Measurements from ENCODE around the gene RIN1. TPM values are rescaled to one million over a fixed set of nuclear protein-coding genes. Genes with fewer than 3 reads are reported as not detected.

RIN1 gene
- polyA plus RNA-seq, 1 donor (not counting 4 experiments of a cell fraction or from before 2014, with no cell fraction given) = 10.6 TPM

DNA sequence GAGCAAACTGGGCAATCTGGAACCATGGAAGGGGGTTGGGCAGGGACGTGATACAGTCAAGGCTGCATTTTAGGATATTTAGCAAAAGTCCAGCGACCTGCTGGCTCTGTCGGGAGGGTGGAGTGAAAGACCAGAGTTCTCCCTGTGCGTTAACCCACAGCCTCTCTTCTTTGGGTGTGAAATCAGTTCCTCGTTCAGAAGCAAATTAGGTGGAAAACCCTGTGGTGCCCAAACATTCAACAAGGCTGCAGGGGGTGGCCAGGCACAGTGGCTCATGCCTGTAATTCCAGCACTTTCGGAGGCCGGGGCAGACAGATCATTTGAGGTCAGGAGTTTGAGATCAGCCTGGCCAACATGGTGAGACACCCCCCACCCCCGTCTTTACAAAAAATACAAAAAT is 38.6 kb downstream of the RIN1 start:
- H3K79me2 ChIP-seq (ENCODE audit: control insufficient read depth, insufficient read depth, low read length) = no peaks in the 10 kb centered on the region
- H2AFZ ChIP-seq (ENCODE audit: control insufficient read depth, low read length) = no peak overlapping the region
- no peak overlapping the region for H3K4me2 ChIP-seq (ENCODE audit: control insufficient read depth, extremely low read depth, insufficient read depth, low read depth, low read length)
- H3K36me3 ChIP-seq (ENCODE audit: control insufficient read depth in 2 of 2, extremely low read depth in 1 of 2, insufficient read depth in 2 of 2, low read length in 2 of 2) = no peaks in the 10 kb centered on the region
- H3K4me3 ChIP-seq (ENCODE audit: control insufficient read depth in 2 of 3, extremely low read depth in 1 of 3, insufficient read depth in 2 of 3, low read depth in 1 of 3, low read length in 3 of 3) = no peak overlapping the region
- H3K4me1 ChIP-seq (ENCODE audit: control insufficient read depth, extremely low read depth, insufficient read depth, low read length) = no peaks in the 10 kb centered on the region
- H4K20me1 ChIP-seq (ENCODE audit: control insufficient read depth, extremely low read depth, insufficient read depth, low read length) = no peaks in the 10 kb centered on the region
- H3K9ac ChIP-seq (ENCODE audit: control insufficient read depth, extremely low read depth, insufficient read depth, low read length) = no peak overlapping the region
- peaks cover 14% of the 10 kb centered on the region for H3K27me3 ChIP-seq (ENCODE audit: control insufficient read depth, extremely low read depth, insufficient read depth, low read length)
- no peak overlapping the region for H3K27ac ChIP-seq (ENCODE audit: control insufficient read depth, insufficient read depth, low read length)
- FAIRE-seq (no peak), DNase-seq (ENCODE audit: low read depth, low spot score) (no peak)
- dilution Hi-C loops (cut with MboI; ENCODE audit: extremely low pct_ligation_motif_present, low sequenced_read_pairs) = no loop called here
- no peaks in the 10 kb centered on the region for H3K9me3 ChIP-seq (ENCODE audit: control insufficient read depth, low read depth, low read length)
- no peak for TF ChIP-seq EZH2 (IDR thresholded peaks at IDR 0.05; ENCODE audit: low read length)
- TF ChIP-seq, protein P1, sequence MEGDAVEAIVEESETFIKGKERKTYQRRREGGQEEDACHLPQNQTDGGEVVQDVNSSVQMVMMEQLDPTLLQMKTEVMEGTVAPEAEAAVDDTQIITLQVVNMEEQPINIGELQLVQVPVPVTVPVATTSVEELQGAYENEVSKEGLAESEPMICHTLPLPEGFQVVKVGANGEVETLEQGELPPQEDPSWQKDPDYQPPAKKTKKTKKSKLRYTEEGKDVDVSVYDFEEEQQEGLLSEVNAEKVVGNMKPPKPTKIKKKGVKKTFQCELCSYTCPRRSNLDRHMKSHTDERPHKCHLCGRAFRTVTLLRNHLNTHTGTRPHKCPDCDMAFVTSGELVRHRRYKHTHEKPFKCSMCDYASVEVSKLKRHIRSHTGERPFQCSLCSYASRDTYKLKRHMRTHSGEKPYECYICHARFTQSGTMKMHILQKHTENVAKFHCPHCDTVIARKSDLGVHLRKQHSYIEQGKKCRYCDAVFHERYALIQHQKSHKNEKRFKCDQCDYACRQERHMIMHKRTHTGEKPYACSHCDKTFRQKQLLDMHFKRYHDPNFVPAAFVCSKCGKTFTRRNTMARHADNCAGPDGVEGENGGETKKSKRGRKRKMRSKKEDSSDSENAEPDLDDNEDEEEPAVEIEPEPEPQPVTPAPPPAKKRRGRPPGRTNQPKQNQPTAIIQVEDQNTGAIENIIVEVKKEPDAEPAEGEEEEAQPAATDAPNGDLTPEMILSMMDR (optimal IDR thresholded peaks at IDR 0.05 in 1 of 3, IDR thresholded peaks at IDR 0.05 in 1 of 3, conservative IDR thresholded peaks at IDR 0.05 in 1 of 3; ENCODE audit: extremely low read depth in 1 of 3, insufficient read depth in 2 of 3, low read length in 3 of 3) = no peak
- H3K9me1 ChIP-seq (ENCODE audit: control insufficient read depth, extremely low read depth, insufficient read depth, low read length) = no peaks in the 10 kb centered on the region

GRCh38 chr11:66294626-66295620 is 41.3 kb downstream of the RIN1 start:
- H4K20me1 ChIP-seq (ENCODE audit: control insufficient read depth, extremely low read depth, insufficient read depth, low read length) = no peaks in the 10 kb centered on the region
- H3K9me1 ChIP-seq (ENCODE audit: control insufficient read depth, extremely low read depth, insufficient read depth, low read length) = no peaks in the 10 kb centered on the region
- no peak for DNase-seq (ENCODE audit: low read depth, low spot score)
- no peak for TF ChIP-seq EZH2 (IDR thresholded peaks at IDR 0.05; ENCODE audit: low read length)
- TF ChIP-seq, protein P1 (optimal IDR thresholded peaks at IDR 0.05 in 1 of 3, IDR thresholded peaks at IDR 0.05 in 1 of 3, conservative IDR thresholded peaks at IDR 0.05 in 1 of 3; ENCODE audit: extremely low read depth in 1 of 3, insufficient read depth in 2 of 3, low read length in 3 of 3) = no peak
- no peak overlapping the region for H2AFZ ChIP-seq (ENCODE audit: control insufficient read depth, low read length)
- no peak overlapping the region for H3K27ac ChIP-seq (ENCODE audit: control insufficient read depth, insufficient read depth, low read length)
- no peaks in the 10 kb centered on the region for H3K36me3 ChIP-seq (ENCODE audit: control insufficient read depth in 2 of 2, extremely low read depth in 1 of 2, insufficient read depth in 2 of 2, low read length in 2 of 2)
- FAIRE-seq = no peak
- no peak overlapping the region for H3K4me2 ChIP-seq (ENCODE audit: control insufficient read depth, extremely low read depth, insufficient read depth, low read depth, low read length)
- H3K9ac ChIP-seq (ENCODE audit: control insufficient read depth, extremely low read depth, insufficient read depth, low read length) = no peak overlapping the region
- dilution Hi-C loops (cut with MboI; ENCODE audit: extremely low pct_ligation_motif_present, low sequenced_read_pairs) = no loop called here
- H3K9me3 ChIP-seq (ENCODE audit: control insufficient read depth, low read depth, low read length) = no peaks in the 10 kb centered on the region
- peaks cover 29% of the 10 kb centered on the region for H3K27me3 ChIP-seq (ENCODE audit: control insufficient read depth, extremely low read depth, insufficient read depth, low read length)
- no peak overlapping the region for H3K4me3 ChIP-seq (ENCODE audit: control insufficient read depth in 2 of 3, extremely low read depth in 1 of 3, insufficient read depth in 2 of 3, low read depth in 1 of 3, low read length in 3 of 3)
- no peaks in the 10 kb centered on the region for H3K79me2 ChIP-seq (ENCODE audit: control insufficient read depth, insufficient read depth, low read length)
- peaks cover 5% of the 10 kb centered on the region for H3K4me1 ChIP-seq (ENCODE audit: control insufficient read depth, extremely low read depth, insufficient read depth, low read length)

Data from keratinocyte (primary cell).